Stomach smooth muscle (tissue), 2 donors: Measurements from ENCODE around the gene PRKCQ.
"Not testable (repeated sequence)": the region's sequence is repeated elsewhere in the genome, so short reads cannot be mapped to it uniquely, and the experiment has no call there.

Experiments used
- H3K27ac ChIP-seq: one replicate; pipeline ENCODE4 v1.7.0; 2013; ENCODE audit warnings: mild to moderate bottlenecking, low read length, inconsistent platforms
- H3K27me3 ChIP-seq, 2 donors: one replicate each; pipeline ENCODE4 v1.7.0; 2013; ENCODE audit warnings: low read length in 2 of 2; ENCODE audit not compliant: insufficient read depth in 2 of 2, control insufficient read depth in 1 of 2
- H3K36me3 ChIP-seq, 2 donors: one replicate each; pipeline ENCODE4 v1.7.0; 2013; ENCODE audit warnings: low read length in 2 of 2; ENCODE audit not compliant: control insufficient read depth in 2 of 2, insufficient read depth in 2 of 2
- H3K4me1 ChIP-seq: one replicate; pipeline ENCODE4 v1.7.0; 2013; ENCODE audit warnings: low read length; ENCODE audit not compliant: control insufficient read depth, insufficient read depth
- H3K4me3 ChIP-seq, 2 donors: one replicate each; pipeline ENCODE4 v1.7.0; 2013; ENCODE audit warnings: low read length in 2 of 2
- H3K9ac ChIP-seq, 2 donors: one replicate each; pipeline ENCODE4 v1.7.0; 2013; ENCODE audit warnings: low read length in 2 of 2, mild to moderate bottlenecking in 1 of 2
- H3K9me3 ChIP-seq, 2 donors: one replicate each; pipeline ENCODE4 v1.7.0; 2013; ENCODE audit warnings: low read length in 2 of 2; ENCODE audit not compliant: control insufficient read depth in 2 of 2
- donor health status: healthy.
- donor health status: Pancreatic carcinoma.

Gene PRKCQ

DNA sequence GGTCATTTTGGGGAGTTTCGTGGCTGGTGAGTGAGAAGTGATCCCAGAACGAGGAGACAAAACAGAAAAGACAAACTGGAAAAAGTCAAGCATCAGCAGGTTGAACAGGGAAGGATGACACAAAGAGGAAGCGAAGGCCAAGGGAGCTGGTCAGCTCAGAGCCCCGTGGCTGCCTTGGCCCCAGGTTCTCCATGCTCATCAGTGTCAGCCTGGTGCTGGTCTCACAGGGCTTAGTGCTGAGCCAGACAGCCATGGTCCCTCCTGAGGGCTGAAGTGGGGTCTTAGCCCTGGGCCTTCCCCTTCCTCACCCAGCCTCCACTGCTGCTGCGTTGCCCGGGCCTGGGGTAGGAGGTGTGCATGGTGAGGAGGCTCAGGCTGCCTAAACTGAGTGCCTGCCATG lies 193.7 kb downstream of the PRKCQ start:
- Histone ChIP-seq H3K27ac (no peak overlapping the region), H3K27me3 (no peaks in the 10 kb centered on the region), H3K4me1 (peaks cover 23% of the 10 kb centered on the region), H3K9ac (no peak overlapping the region), H3K4me3 (no peak overlapping the region), H3K36me3 (no peaks in the 10 kb centered on the region), H3K9me3 (peaks cover 6 to 9% of the 10 kb centered on the region in 2 donors)

DNA sequence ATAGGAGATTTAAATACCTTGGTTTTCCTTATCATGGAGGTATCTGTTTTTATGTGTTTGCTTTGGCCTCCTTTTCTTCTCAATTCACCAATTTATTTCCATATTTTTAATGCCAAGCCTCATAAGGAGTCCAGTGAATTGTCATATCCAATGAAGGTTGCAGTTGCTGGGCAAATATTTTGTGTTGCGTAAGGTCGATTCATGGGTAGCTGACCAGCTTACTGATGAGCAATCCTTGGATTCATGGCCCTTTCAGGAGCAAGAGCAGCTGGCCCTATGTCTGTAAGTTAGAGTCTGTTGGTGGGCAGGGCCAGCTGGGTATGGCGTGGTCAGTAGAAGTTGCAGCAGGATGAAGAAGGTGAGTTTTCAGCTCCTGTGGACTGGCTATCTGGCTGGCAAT lies 194.4 kb downstream of the PRKCQ start:
- Histone ChIP-seq H3K27me3 (no peaks in the 10 kb centered on the region), H3K9ac (no peak overlapping the region), H3K4me3 (no peak overlapping the region), H3K27ac (no peak overlapping the region), H3K4me1 (peaks cover 24% of the 10 kb centered on the region), H3K9me3 (peaks cover 3 to 9% of the 10 kb centered on the region in 2 donors), H3K36me3 (no peaks in the 10 kb centered on the region)

DNA sequence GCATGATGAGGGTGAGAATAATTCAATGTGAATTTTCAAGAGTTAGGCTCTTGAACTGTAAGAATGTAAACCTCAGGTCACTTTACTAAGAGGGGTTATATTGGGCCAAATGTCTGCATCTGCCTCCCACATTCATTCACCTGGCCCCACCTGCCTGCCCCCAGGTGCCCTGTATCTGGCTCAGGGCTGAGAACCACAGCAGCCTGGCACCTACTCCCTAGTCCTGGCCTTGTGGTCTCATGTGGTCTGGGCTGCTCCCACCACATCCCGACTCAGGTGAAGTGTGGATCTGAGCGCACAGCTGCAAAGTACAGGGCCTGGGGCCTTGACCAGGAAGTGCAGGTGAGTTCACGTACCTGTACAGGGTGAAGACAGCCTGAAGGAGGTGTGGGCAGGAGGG lies 195.2 kb downstream of the PRKCQ start:
- no peak overlapping the region for H3K4me3 ChIP-seq
- no peaks in the 10 kb centered on the region for H3K36me3 ChIP-seq
- H3K27me3 ChIP-seq: no peaks in the 10 kb centered on the region
- H3K27ac ChIP-seq: no peak overlapping the region
- peaks cover 3 to 9% of the 10 kb centered on the region in 2 donors for H3K9me3 ChIP-seq
- no peak overlapping the region for H3K9ac ChIP-seq
- peaks cover 24% of the 10 kb centered on the region for H3K4me1 ChIP-seq

DNA sequence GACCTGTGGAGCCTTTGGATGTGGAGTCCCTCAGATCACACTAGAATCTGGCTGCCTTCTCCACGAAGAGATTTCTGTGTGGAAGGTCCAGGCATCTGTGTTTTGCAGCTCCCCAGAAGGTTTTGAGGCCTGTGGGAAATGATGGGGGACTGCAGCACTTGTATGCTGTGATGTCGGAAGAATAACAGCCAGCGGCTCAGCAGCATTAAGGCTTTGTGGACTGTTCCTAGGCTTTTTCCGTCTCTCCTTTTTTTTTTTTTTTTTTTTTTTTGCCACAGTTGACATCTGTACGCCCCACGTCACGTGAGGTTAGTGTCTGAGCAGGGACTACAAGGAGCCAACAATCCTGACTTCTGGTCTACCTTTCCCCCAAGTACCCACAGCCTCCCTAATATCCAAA lies 196.0 kb downstream of the PRKCQ start:
- Histone ChIP-seq H3K27ac (no peak overlapping the region), H3K9me3 (peaks cover 2 to 4% of the 10 kb centered on the region in 2 donors), H3K4me1 (peaks cover 24% of the 10 kb centered on the region), H3K27me3 (no peaks in the 10 kb centered on the region), H3K9ac (no peak overlapping the region), H3K36me3 (no peaks in the 10 kb centered on the region), H3K4me3 (no peak overlapping the region)

DNA sequence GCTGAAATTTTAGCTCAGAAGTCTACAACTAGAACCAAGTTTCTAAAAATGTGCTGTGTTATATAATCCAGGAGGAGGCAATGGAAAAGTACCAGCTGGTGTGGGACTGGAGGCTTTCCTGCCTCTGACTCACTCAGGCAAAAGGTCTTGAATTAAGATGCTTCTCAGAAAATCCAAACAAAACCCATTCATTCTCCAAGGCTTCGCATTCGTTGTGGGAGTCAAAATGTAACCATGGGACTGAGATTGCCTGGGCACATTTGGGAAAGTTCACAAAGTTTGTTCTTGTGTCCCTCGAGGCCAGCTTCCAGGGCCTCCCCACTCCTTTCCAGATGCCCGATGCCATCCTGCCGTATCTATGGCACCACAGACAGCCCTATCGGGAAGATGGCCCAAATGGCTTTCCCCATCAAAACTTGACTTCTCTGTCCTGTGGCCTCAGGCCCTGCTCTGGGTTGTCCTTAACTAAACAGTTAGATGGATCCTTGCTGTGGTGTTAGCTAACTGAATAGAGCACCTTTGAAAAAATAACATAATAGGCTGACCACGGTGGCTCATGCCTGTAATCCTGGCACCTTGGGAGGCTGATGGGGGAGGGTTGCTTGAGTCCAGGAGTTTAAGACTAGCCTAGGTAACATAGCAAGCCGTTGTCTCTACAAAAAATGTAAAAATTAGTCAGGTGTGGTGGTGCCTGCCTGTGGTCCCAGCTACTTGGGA lies 196.8 kb downstream of the PRKCQ start:
- peak overlapping the region; percentile 41 for H3K27ac ChIP-seq
- no peaks in the 10 kb centered on the region for H3K27me3 ChIP-seq
- H3K4me3 ChIP-seq: no peak overlapping the region
- peaks cover 24% of the 10 kb centered on the region for H3K4me1 ChIP-seq
- no peaks in the 10 kb centered on the region for H3K36me3 ChIP-seq
- H3K9ac ChIP-seq: no peak overlapping the region
- no peaks in the 10 kb centered on the region for H3K9me3 ChIP-seq

DNA sequence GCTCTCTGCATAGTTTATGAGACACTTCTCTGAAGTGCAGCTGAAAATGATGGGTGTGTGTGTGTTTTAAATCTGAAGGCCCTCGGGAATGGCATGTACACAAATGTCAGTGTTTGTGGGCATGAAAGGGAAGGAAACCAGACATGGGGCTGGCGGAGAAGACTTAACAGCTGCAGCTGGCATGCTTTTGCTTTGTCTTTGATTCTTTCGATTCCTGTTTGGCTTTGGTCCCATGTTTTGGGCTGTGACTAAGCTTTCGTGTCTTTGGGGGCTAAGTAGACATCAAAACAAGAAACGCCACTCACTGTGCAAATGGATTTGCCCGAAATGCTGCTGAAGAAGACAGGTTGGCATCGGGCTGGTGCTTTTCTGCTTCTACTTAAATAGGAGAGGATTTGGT lies 198.0 kb downstream of the PRKCQ start:
- Histone ChIP-seq H3K9me3 (no peaks in the 10 kb centered on the region), H3K27me3 (no peaks in the 10 kb centered on the region), H3K9ac (no peak overlapping the region), H3K4me1 (peaks cover 24% of the 10 kb centered on the region), H3K27ac (peak overlapping the region; percentile 41), H3K4me3 (peak overlapping the region in 1 of 2 donors; percentile 49), H3K36me3 (no peaks in the 10 kb centered on the region)

DNA sequence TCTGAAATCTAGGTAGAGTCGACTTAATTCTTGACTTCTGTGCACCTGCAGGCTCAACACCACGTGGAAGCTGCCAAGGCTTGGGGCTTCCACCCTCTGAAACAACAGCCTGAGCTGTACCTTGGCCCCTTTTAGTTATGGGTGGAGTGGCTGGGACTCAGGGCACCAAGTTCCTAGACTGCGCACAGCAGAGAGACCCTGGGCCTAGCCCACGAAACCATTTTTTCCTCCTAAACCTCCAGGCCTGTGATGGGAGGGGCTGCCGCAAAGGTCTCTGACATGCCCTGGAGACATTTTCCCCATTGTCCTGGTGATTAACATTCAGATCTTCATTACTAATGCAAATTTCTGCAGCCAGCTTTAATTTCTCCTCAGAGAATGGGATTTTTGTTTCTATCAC lies 199.6 kb downstream of the PRKCQ start:
- not testable (repeated sequence) for H3K27ac ChIP-seq, H3K27me3 ChIP-seq, H3K4me3 ChIP-seq, H3K9ac ChIP-seq, H3K36me3 ChIP-seq, H3K9me3 ChIP-seq
- H3K4me1 ChIP-seq: peaks cover 24% of the 10 kb centered on the region

DNA sequence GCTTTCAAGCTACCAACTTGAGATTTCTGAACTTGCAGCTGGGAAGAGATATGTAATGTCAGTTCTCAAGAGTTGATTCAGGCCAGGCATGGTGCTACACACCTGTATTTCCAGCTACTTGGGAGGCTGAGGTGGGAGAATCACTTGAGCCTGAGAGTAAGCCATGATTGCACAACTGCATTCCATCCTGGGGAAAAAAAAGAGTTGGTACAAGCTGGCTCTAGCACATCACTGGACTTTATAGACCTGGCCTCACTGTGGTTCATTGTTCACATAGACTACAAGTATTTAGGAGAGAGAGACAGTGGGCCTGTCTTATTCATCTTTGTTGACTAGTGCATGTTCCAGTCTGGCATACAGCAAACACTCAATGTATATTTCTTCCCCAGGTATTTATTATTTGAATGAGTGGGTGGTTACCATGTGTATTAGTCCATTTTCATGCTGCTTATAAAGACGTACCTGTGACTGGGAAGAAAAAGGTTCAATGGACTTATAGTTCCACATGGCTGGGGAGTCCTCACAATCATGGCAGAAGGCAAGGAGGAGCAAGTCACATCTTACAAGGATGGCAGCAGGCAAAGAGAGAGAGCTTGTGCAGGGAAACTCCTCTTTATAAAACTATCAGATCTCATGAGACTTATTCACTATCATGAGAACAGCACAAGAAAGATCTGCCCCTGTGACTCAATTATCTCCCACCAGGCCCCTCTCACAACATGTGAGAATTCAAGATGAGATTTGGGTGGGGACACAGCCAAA lies 200.9 kb downstream of the PRKCQ start:
- no peak overlapping the region for H3K4me3 ChIP-seq
- no peaks in the 10 kb centered on the region for H3K9me3 ChIP-seq
- no peaks in the 10 kb centered on the region for H3K36me3 ChIP-seq
- H3K27me3 ChIP-seq: no peaks in the 10 kb centered on the region
- no peak overlapping the region for H3K27ac ChIP-seq
- H3K4me1 ChIP-seq: peaks cover 24% of the 10 kb centered on the region
- no peak overlapping the region for H3K9ac ChIP-seq
